HCT116 (cell line): Measurements from ENCODE around the gene PHF11. TPM values are rescaled to one million over a fixed set of nuclear protein-coding genes. Genes with fewer than 3 reads are reported as not detected.

Source experiments
- ATAC-seq: fragments of 200-7000 bp; cut with Tn5 transposase; 2 replicates; pipeline ENCODE4 v1.9.1; 2020; ENCODE audit warnings: mild to moderate bottlenecking, moderate library complexity
- BruUV-seq: library from RNA; stranded (reverse); fragments of 400-500 nt; replicated peaks from 2 replicates; lab custom pipeline; 2021; lab: Mats Ljungman, UMichigan
- CTCF ChIA-PET: fragments of 300-600 bp; sonication (Branson Sonifier 250); formaldehyde crosslinking; loops from one replicate; lab custom pipeline; 2021; ENCODE audit warnings: antibody characterized with exemption; lab: Charles Lee
- POLR2A ChIA-PET: fragments of 300-600, 350-600 bp; sonication (Branson Sonifier 250); formaldehyde crosslinking; loops from one replicate; lab custom pipeline; 2021; ENCODE audit warnings: antibody characterized with exemption; lab: Charles Lee
- RAD21 ChIA-PET, 2 experiments: fragments of 300-600 bp; sonication (Branson Sonifier 250); formaldehyde crosslinking; loops; one replicate each; lab custom pipeline; 2023; ENCODE audit warnings: low total read pairs in 2 of 2; ENCODE audit not compliant: uncharacterized antibody in 2 of 2, unreplicated experiment in 2 of 2, low non-redundant PET in 1 of 2; lab: Charles Lee
- DNase-seq: peaks from one replicate; pipeline ENCODE4 v3.0.0-alpha.2; 2010; ENCODE audit warnings: low read depth, low spot score
- H2AFZ ChIP-seq: fragments of 200-600 bp; shearing (Covaris generic), sonication (generic); 2 replicates; pipeline ENCODE4 v1.6.1; 2017; ENCODE audit warnings: low read depth, mixed run types, mixed read lengths, antibody characterized with exemption, low read length; ENCODE audit not compliant: poor library complexity, severe bottlenecking
- H3K27ac ChIP-seq: 2 replicates; pipeline ENCODE4 v1.5.1; 2012; ENCODE audit warnings: low read depth, low read length
- H3K27me3 ChIP-seq: fragments of 200-600 bp; sonication (generic); 2 replicates; pipeline ENCODE4 v1.6.1; 2016; ENCODE audit warnings: mixed run types, low read length, mixed read lengths; ENCODE audit not compliant: insufficient read depth
- H3K36me3 ChIP-seq, 2 experiments: fragments of 200-500 bp in 1 of 2; fragments of 200-600 bp in 1 of 2; sonication (Bioruptor generic) in 1 of 2; sonication (generic) in 1 of 2; 2 replicates each; pipeline versions ENCODE4 v1.5.1 to v1.6.1; 2014 to 2016; ENCODE audit warnings: low read length in 2 of 2, inconsistent platforms in 1 of 2, mixed read lengths in 1 of 2, mixed run types in 1 of 2; ENCODE audit not compliant: insufficient read depth in 2 of 2, control insufficient read depth in 1 of 2
- H3K4me1 ChIP-seq, 2 experiments: fragments of 200-600 bp in 1 of 2; sonication (generic) in 1 of 2; 2 replicates each; pipeline versions ENCODE4 v1.5.1 to v1.6.1; 2012 to 2017; ENCODE audit warnings: low read length in 2 of 2, inconsistent platforms in 1 of 2, mild to moderate bottlenecking in 1 of 2, mixed read lengths in 1 of 2, mixed run types in 1 of 2, moderate library complexity in 1 of 2; ENCODE audit not compliant: insufficient read depth in 2 of 2, control insufficient read depth in 1 of 2
- H3K4me2 ChIP-seq: fragments of 200-600 bp; sonication (generic); 2 replicates; pipeline ENCODE4 v1.6.1; 2017; ENCODE audit warnings: mixed run types, low read length, mixed read lengths
- H3K4me3 ChIP-seq, 2 experiments: fragments of 200-600 bp in 1 of 2; sonication (generic) in 1 of 2; replicated peaks in 1 of 2; 2 replicates each; pipeline ENCODE4 v1.5.1; 2011 to 2016; ENCODE audit warnings: low read length in 2 of 2, control low read depth in 1 of 2, low read depth in 1 of 2, mild to moderate bottlenecking in 1 of 2, mixed read lengths in 1 of 2, mixed run types in 1 of 2
- H3K79me2 ChIP-seq: fragments of 200-600 bp; sonication (generic); 2 replicates; pipeline ENCODE4 v1.6.1; 2017; ENCODE audit warnings: mild to moderate bottlenecking, mixed run types, low read length, moderate library complexity, mixed read lengths; ENCODE audit not compliant: insufficient read depth
- H3K9ac ChIP-seq: fragments of 200-600 bp; sonication (generic); 2 replicates; pipeline ENCODE4 v1.6.1; 2016; ENCODE audit warnings: low read length, mixed read lengths
- H3K9me2 ChIP-seq: fragments of 200-600 bp; sonication (generic), shearing (Covaris generic); 2 replicates; pipeline ENCODE4 v1.6.1; 2017; ENCODE audit warnings: mixed run types, mild to moderate bottlenecking, moderate library complexity; ENCODE audit not compliant: insufficient read depth
- H3K9me3 ChIP-seq, 2 experiments: fragments of 200-500 bp in 1 of 2; fragments of 200-600 bp in 1 of 2; sonication (Bioruptor generic) in 1 of 2; sonication (generic) in 1 of 2; 2 replicates each; pipeline ENCODE4 v1.6.1; 2014 to 2017; ENCODE audit warnings: low read length in 2 of 2, mixed read lengths in 2 of 2, inconsistent platforms in 1 of 2, low read depth in 1 of 2, mild to moderate bottlenecking in 1 of 2, mixed run types in 1 of 2, moderate library complexity in 1 of 2; ENCODE audit not compliant: control insufficient read depth in 1 of 2, insufficient read depth in 1 of 2
- H4K20me1 ChIP-seq: fragments of 200-600 bp; sonication (generic), shearing (Covaris generic); 2 replicates; pipeline ENCODE4 v1.6.1; 2017; ENCODE audit warnings: mixed run types, mild to moderate bottlenecking, moderate library complexity; ENCODE audit not compliant: insufficient read depth
- ATF3 ChIP-seq: IDR thresholded peaks from 2 replicates; pipeline ENCODE4 v1.6.1; 2012
- CEBPB ChIP-seq: IDR thresholded peaks from 2 replicates; pipeline ENCODE4 v1.6.1; 2012; ENCODE audit warnings: low read depth
- CTCF ChIP-seq, 3 experiments: fragments of 200-600 bp in 1 of 3; sonication (generic) in 1 of 3; IDR thresholded peaks in 2 of 3; conservative IDR thresholded peaks in 1 of 3; 2 replicates each; pipeline ENCODE4 v1.5.1; 2012 to 2017; ENCODE audit warnings: low read depth in 2 of 3, low read length in 2 of 3, antibody characterized with exemption in 1 of 3, borderline replicate concordance in 1 of 3, control low read depth in 1 of 3, mild to moderate bottlenecking in 1 of 3, mixed read lengths in 1 of 3, mixed run types in 1 of 3, moderate library complexity in 1 of 3; ENCODE audit not compliant: insufficient read depth in 1 of 3
- EGR1 ChIP-seq: IDR thresholded peaks from 2 replicates; pipeline ENCODE4 v1.6.1; 2012; ENCODE audit warnings: low read depth
- ELF1 ChIP-seq: IDR thresholded peaks from 2 replicates; pipeline ENCODE4 v1.6.1; 2012; ENCODE audit warnings: low read depth, borderline replicate concordance
- POLR2A ChIP-seq: IDR thresholded peaks from 2 replicates; pipeline ENCODE4 v1.7.0; 2011; ENCODE audit warnings: borderline replicate concordance; ENCODE audit not compliant: insufficient read depth, insufficient read length; ENCODE audit errors: extremely low read depth
- POLR2AphosphoS5 ChIP-seq: IDR thresholded peaks from 2 replicates; pipeline ENCODE4 v1.6.1; 2011; ENCODE audit warnings: mild to moderate bottlenecking, low read depth, low read length, moderate library complexity
- RAD21 ChIP-seq: IDR thresholded peaks from 2 replicates; pipeline ENCODE4 v1.6.1; 2012; ENCODE audit warnings: low read depth, mild to moderate bottlenecking
- REST ChIP-seq: IDR thresholded peaks from 2 replicates; pipeline ENCODE4 v1.6.1; 2012; ENCODE audit warnings: low read depth
- SIN3A ChIP-seq: IDR thresholded peaks from 2 replicates; pipeline ENCODE4 v1.6.1; 2012; ENCODE audit warnings: low read depth
- TCF7L2 ChIP-seq: IDR thresholded peaks from 2 replicates; pipeline ENCODE4 v1.7.0; 2011; ENCODE audit warnings: borderline replicate concordance, inconsistent platforms; ENCODE audit not compliant: insufficient read depth, insufficient read length; ENCODE audit errors: extremely low read depth
- YY1 ChIP-seq: IDR thresholded peaks from 2 replicates; pipeline ENCODE4 v1.6.1; 2011; ENCODE audit warnings: low read length, low read depth, moderate library complexity, mild to moderate bottlenecking; ENCODE audit not compliant: insufficient replicate concordance; ENCODE audit errors: extremely low read depth
- ZBTB33 ChIP-seq: IDR thresholded peaks from 2 replicates; pipeline ENCODE4 v1.6.1; 2011; ENCODE audit warnings: mild to moderate bottlenecking, low read length, moderate library complexity; ENCODE audit not compliant: insufficient replicate concordance; ENCODE audit errors: extremely low read depth
- ZFX ChIP-seq: fragments of 450-650 bp; IDR thresholded peaks from 2 replicates; pipeline ENCODE4 v1.6.1; 2017
- ZNF274 ChIP-seq: fragments of 200-500 bp; sonication (Bioruptor generic); IDR thresholded peaks from 2 replicates; pipeline ENCODE4 v1.6.1; 2014; ENCODE audit warnings: mild to moderate bottlenecking, low read depth, low read length, inconsistent platforms
- intact Hi-C: fragments of 100-400 bp; cut with micrococcal nuclease; formaldehyde crosslinking; loops from 2 replicates; pipeline ENCODE4 v1.10.0; 2022
- total RNA-seq: library from RNA; stranded (reverse); gene quantifications from one replicate; pipeline ENCODE4 v1.2.1, GENCODE V29; 2021; ENCODE audit not compliant: unreplicated experiment
- TF ChIP-seq, protein P1 (sequence below): IDR thresholded peaks from 2 replicates; pipeline ENCODE4 v1.6.1; 2012

Gene PHF11
- total RNA-seq, 1 experiment from 2014 or later = 12.1 TPM

GRCh38 chr13:49543656-49544055 is 47.9 kb downstream of the PHF11 start (continued):
- TF ChIP-seq YY1 (no peak), POLR2AphosphoS5 (no peak), ELF1 (no peak)
- TF ChIP-seq, all 23 proteins: peak for 0

- H3K9me2 ChIP-seq = no peaks in the 10 kb centered on the region
- no peaks in the 10 kb centered on the region for H3K9me3 ChIP-seq
- peaks cover 0 to 10% of the 10 kb centered on the region in 2 experiments; a peak in 2 of 4 replicates for H3K36me3 ChIP-seq
- ChIA-PET CTCF (no interaction called here), POLR2A (no interaction called here), RAD21 (no interaction called here)
- no peaks in the 10 kb centered on the region for H3K4me1 ChIP-seq
- no peak overlapping the region for H3K27ac ChIP-seq
- no peaks in the 10 kb centered on the region for H3K27me3 ChIP-seq
- TF ChIP-seq ZFX (no peak), SIN3A (no peak), CEBPB (no peak), TCF7L2 (no peak), RAD21 (no peak), POLR2AphosphoS5 (no peak), ELF1 (no peak), EGR1 (no peak), POLR2A (no peak), REST (no peak), CTCF (IDR thresholded peaks at IDR 0.05 in 2 of 3, conservative IDR thresholded peaks at IDR 0.05 in 1 of 3; ENCODE audit: borderline replicate concordance in 1 of 3, insufficient read depth in 1 of 3, low read depth in 2 of 3, low read length in 2 of 3) (no peak), ZBTB33 (no peak), ATF3 (no peak), ZNF274 (no peak)
- TF ChIP-seq, protein P1, sequence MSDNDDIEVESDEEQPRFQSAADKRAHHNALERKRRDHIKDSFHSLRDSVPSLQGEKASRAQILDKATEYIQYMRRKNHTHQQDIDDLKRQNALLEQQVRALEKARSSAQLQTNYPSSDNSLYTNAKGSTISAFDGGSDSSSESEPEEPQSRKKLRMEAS = no peak
- intact Hi-C loops = no loop called here
- no peak overlapping the region for H3K4me2 ChIP-seq
- no peak overlapping the region for H3K9ac ChIP-seq
- ATAC-seq (no peak), DNase-seq (no peak)
- no peak overlapping the region for H3K4me3 ChIP-seq
- H3K79me2 ChIP-seq = no peaks in the 10 kb centered on the region
- H4K20me1 ChIP-seq = no peaks in the 10 kb centered on the region
- no TSS peak for BruUV-seq
- H2AFZ ChIP-seq = no peak overlapping the region
Observed at GRCh38 chr13:49545661-49546060, 49.9 kb downstream of the PHF11 start.
